Activated T-cell treated with anti-CD3 and anti-CD28 coated beads, Interleukin-2, amount 50 U/mL, for 1 hour (primary cell): ENCODE measurements around the gene ATG9A.
"Not testable (repeated sequence)": the region's sequence is repeated elsewhere in the genome, so short reads cannot be mapped to it uniquely, and the experiment has no call there.

Experiments
- DNase-seq: peaks from one replicate; pipeline ENCODE4 v3.0.0-alpha.2; 2020

ATG9A gene, protein sequence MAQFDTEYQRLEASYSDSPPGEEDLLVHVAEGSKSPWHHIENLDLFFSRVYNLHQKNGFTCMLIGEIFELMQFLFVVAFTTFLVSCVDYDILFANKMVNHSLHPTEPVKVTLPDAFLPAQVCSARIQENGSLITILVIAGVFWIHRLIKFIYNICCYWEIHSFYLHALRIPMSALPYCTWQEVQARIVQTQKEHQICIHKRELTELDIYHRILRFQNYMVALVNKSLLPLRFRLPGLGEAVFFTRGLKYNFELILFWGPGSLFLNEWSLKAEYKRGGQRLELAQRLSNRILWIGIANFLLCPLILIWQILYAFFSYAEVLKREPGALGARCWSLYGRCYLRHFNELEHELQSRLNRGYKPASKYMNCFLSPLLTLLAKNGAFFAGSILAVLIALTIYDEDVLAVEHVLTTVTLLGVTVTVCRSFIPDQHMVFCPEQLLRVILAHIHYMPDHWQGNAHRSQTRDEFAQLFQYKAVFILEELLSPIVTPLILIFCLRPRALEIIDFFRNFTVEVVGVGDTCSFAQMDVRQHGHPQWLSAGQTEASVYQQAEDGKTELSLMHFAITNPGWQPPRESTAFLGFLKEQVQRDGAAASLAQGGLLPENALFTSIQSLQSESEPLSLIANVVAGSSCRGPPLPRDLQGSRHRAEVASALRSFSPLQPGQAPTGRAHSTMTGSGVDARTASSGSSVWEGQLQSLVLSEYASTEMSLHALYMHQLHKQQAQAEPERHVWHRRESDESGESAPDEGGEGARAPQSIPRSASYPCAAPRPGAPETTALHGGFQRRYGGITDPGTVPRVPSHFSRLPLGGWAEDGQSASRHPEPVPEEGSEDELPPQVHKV

GRCh38 chr2:219229305-219230058 is at the start of gene ATG9A, which contains the start of gene ANKZF1:
Gene ATG9A, minus strand, starts transcription at chr2:219229636. Its CDS starts 1,612 bp downstream, at chr2:219228024.
Gene ANKZF1, plus strand, starts transcription at chr2:219229806. Its CDS starts 452 bp downstream, at chr2:219230258.
- DNase-seq = peak; percentile 96

DNA sequence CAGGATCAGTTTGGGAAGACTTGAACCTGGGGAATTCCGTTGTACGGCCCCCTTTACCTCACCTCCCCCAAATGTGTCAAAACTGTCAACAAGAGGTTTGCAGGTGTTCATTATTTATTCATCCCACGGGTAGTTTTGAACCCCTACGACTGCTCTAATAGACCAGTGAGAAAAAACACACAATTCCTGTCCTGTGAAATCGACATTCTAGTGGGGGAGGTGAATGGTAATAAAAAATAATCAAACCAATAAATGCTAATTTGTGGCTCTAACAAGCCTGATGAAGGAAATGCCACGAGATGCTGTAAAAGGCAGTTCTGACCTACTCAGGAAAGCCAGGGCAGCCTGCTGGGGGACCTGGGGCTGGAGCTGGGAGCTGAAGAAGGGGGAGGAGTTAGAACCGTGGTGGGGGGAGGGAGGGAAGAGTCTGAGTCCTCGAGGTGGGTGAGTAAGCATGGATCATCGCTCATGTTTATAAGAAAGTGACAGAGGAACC is 49.3 kb upstream of the ATG9A start:
- DNase-seq = no peak

DNA sequence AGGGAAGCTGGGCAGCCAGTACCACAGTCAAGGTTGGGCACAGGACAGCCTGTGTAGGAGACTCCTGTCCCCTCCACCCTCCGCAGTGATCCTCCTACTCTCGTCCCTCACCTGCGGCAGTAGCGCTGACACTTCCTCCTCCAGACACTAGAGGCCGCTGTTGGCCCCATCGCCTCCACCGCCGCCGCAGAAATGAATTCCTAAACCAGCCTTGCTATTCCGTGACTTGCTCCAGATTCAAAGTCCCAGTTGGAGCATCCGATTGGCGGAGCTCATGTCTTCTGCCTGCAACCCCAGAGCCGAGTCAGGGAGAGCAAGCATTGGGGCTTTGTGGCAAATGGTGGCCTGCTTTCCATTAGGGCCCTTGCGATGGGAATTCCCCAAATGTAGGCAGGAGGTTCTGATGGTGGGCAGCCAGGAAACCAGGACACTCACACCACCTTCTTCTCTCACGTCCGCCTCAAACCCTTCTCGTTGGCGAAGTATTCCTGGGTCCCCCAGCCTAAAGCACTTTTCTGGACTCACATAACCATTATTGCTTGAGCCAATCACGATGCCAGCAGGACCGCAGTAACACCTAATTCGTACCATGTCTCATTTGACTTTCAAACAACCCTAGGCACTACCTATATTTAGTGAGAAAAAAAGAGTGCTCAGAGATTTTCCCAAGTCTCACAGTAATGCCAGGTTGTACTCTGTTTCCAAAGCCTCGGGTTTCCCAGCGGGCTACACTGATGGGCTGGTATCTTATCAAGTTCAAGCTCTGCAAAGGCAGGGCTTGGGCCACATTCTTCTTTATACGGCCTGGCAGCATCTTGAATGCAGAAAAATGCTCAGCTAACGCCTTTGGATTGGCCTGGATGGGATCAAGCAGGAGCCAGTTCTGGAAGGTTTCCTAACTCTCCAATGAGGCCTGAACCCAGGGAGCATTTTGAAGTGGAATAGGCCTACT is 48.5 kb upstream of the ATG9A start:
- peak; percentile 82 for DNase-seq

GRCh38 chr2:219274361-219274921 is 45.0 kb upstream of the ATG9A start:
- DNase-seq = no peak

DNA sequence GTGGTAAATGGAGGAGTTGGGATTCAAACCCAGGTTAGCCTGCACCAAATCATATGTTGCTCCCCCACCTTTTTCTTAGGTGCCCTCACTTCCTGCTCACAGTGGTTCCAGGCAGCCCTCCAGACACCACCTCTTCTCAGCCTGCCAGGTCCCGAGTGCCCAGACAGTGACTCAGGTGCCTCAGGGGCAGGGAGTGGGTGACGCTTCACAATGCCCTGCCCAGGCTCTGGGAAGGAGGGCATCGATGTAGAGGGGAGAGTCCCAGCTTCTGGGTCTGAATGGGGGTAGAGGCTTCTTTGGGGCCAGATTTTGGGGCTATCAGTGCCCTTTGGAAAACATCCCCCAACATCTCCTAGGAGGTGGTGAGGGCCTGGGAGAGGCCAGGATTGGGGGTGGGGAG is 44.5 kb upstream of the ATG9A start:
- DNase-seq = no peak

DNA sequence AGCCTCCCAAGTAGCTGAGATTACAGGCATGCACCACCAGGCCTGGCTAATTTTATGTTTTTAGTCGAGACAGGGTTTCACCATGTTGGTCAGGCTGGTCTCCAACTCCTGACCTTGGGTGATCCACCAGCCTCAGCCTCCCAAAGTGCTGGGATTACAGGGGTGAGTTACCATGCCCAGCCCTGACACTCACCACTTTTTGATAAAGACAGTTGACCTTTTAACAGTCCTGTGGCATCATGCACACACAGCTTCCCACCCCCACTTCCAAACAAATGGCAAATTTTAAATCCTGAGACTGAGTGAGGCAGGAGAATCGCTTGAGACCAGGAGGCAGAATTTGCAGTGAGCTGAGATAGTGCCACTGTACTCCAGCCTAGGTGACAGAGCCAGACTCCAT is 43.6 kb upstream of the ATG9A start:
- DNase-seq = no peak

DNA sequence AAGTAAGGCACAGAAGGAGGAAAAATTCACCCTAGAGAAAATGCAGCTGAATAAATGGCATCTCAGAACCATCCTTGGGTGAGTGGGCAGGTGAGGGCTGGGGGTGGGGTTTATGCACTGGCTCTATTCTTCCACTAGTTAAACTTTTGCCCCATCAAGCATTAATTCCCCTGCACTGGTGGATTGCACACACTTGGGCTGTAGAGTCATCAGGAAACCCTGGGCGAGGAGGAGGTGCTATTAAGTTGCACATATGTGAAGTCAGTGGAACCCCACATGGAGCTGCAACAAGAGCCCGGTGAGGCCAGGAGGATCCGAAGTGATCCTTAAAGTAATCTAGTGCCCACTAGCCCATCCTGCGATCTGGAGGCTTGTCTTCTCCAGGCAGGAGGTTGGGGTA is 42.9 kb upstream of the ATG9A start:
- DNase-seq = no peak

DNA sequence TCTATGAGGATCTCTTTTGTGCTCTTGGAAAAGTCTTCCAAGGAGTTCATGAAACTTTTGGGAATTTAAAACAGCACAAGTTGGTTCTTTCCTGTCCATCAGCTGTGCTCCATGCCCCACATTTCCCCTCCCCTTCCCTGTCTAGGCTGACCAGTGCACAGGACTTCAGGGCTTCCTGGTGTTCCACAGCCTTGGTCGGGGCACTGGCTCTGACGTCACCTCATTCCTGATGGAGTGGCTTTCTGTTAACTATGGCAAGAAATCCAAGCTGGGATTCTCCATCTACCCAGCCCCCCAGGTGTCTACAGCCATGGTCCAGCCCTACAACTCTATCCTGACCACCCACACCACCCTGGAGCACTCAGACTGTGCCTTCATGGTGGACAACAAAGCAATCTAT is 41.6 kb upstream of the ATG9A start:
- DNase-seq = no peak

- DNase-seq = no peak
Measured at GRCh38 chr2:219270055-219270372, 40.6 kb upstream of the ATG9A start.

DNA sequence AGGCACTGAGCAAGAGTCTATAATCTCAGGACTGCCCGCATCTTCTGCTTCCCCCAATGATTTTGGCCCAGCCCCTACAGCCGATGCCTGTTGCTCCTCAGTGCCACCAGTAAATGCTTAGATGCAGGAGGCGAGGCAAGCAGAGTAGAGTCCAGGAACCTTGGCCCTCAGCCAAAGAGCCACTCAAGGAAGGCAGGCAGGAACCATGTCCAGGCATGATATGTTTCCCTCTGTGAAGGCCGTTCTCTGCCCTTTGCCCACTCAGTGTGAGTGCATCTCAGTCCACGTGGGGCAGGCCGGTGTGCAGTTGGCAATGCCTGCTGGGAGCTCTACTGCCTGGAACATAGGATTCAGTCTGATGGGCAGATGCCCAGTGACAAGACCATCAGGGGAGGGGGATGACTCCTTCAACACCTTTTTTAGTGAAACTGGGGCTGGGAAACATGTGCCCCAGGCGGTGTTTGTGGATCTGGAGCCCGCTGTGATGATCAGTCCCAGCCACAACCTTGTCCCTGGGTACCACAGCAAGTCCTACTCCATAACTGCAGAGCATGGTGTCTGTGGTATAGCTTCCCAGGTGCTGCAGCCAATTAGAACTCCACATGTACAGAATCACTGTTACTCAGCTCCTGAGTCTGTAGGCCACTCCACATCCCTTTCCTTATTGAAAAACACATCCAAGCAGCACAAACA is 40.1 kb upstream of the ATG9A start:
- no peak for DNase-seq

DNA sequence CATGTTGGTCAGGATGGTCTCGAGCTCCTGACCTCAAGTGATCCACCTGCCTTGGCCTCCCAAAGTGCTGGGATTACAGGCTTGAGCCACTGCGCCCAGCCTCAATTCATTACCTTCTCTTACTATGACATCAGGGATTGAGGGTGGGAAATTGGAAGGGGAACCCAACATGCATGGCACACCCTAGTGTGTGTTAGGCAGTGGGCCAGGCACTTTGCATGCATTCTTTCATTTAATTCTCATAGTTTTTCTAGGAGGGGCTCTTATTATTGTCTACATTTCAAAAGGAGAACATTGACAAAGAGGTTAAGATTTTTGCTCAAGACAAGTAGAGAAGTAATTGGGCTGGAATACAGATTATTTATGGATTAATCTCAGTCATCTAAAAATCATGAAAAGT is 38.9 kb upstream of the ATG9A start:
- DNase-seq = no peak

GRCh38 chr2:219266886-219267285 is 37.5 kb upstream of the ATG9A start:
- DNase-seq = no peak

- DNase-seq = no peak
Measured at GRCh38 chr2:219266232-219266631, 36.8 kb upstream of the ATG9A start.

GRCh38 chr2:219261024-219261855 is 31.8 kb upstream of the ATG9A start:
- no peak for DNase-seq

GRCh38 chr2:219258942-219259341 is 29.5 kb upstream of the ATG9A start:
- not testable (repeated sequence) for DNase-seq

DNA sequence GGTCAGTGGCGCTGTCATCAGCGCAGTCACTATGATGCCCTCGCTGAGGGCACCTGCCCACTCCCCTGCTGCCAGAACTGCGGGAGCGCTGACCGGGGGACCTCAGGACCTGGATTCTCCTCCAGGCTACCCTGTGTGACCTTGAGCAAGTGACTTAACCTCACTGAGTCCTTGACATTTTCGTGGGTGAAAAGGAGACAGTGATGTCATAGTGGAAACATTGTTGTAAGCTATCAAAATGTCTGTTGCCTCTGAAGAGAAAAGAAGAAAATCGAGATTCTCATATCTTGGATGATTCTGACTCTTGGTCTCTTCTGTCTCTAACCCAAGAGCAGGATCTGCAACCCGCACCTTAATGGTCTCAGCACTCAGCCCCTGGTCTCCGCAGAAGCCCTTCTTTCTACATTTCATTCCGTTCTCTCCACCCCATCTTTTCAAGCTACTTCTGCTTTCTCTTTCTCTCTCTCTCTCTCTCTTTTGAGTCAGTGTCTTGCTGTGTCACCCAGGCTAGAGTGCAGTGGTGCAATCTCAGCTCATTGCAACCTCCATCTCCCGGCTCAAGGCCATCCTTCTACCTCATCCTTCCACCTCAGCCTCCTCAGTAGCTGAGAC is 25.3 kb upstream of the ATG9A start:
- DNase-seq = peak; percentile 67

GRCh38 chr2:219253753-219254589 is 24.5 kb upstream of the ATG9A start, which contains the start of gene TUBA4A:
Gene TUBA4A, minus strand, starts transcription at chr2:219253918. Its CDS starts 60 bp downstream, at chr2:219253858.
- peak; percentile 96 for DNase-seq
